ENCODE results near the gene GPR141. TPM values are rescaled to one million over a fixed set of nuclear protein-coding genes. Genes with fewer than 3 reads are reported as not detected.
A peak's percentile ranks its signal among the peaks of the same experiment; 100 is the strongest.

GPR141 gene
- total RNA-seq, 1 experiment from 2014 or later: not detected

GRCh38 chr7:37705976-37706375, 22.4 kb downstream of the GPR141 start:
- DNase-seq: no peak
- H3K36me3 ChIP-seq (replicated peaks; ENCODE audit: control insufficient read depth, insufficient read depth, low read length): no peaks in the 10 kb centered on the region
- H3K4me3 ChIP-seq (ENCODE audit: insufficient read depth, low read depth, low read length): no peak overlapping the region
- H3K27me3 ChIP-seq (ENCODE audit: control insufficient read depth, insufficient read depth, low read length): no peaks in the 10 kb centered on the region

GRCh38 chr7:37706804-37707203, 23.2 kb downstream of the GPR141 start:
- no peaks in the 10 kb centered on the region for H3K36me3 ChIP-seq (replicated peaks; ENCODE audit: control insufficient read depth, insufficient read depth, low read length)
- H3K4me3 ChIP-seq (ENCODE audit: insufficient read depth, low read depth, low read length): no peak overlapping the region
- DNase-seq: no peak
- H3K27me3 ChIP-seq (ENCODE audit: control insufficient read depth, insufficient read depth, low read length): no peaks in the 10 kb centered on the region

GRCh38 chr7:37707754-37708485, 24.4 kb downstream of the GPR141 start:
- Histone ChIP-seq H3K27me3 (ENCODE audit: control insufficient read depth, insufficient read depth, low read length) (no peaks in the 10 kb centered on the region), H3K4me3 (ENCODE audit: insufficient read depth, low read depth, low read length) (no peak overlapping the region), H3K36me3 (replicated peaks; ENCODE audit: control insufficient read depth, insufficient read depth, low read length) (no peaks in the 10 kb centered on the region)
- no peak for DNase-seq

GRCh38 chr7:37709631-37710509, 26.3 kb downstream of the GPR141 start:
- DNase-seq: no peak
- H3K36me3 ChIP-seq (replicated peaks; ENCODE audit: control insufficient read depth, insufficient read depth, low read length): no peaks in the 10 kb centered on the region
- H3K27me3 ChIP-seq (ENCODE audit: control insufficient read depth, insufficient read depth, low read length): no peaks in the 10 kb centered on the region
- H3K4me3 ChIP-seq (ENCODE audit: insufficient read depth, low read depth, low read length): no peak overlapping the region

- DNase-seq: no peak
- no peaks in the 10 kb centered on the region for H3K27me3 ChIP-seq (ENCODE audit: control insufficient read depth, insufficient read depth, low read length)
- no peaks in the 10 kb centered on the region for H3K36me3 ChIP-seq (replicated peaks; ENCODE audit: control insufficient read depth, insufficient read depth, low read length)
- no peak overlapping the region for H3K4me3 ChIP-seq (ENCODE audit: insufficient read depth, low read depth, low read length)
Measured at GRCh38 chr7:37713613-37714012, 30.0 kb downstream of the GPR141 start.

GRCh38 chr7:37714606-37715005, 31.0 kb downstream of the GPR141 start:
- Histone ChIP-seq H3K36me3 (replicated peaks; ENCODE audit: control insufficient read depth, insufficient read depth, low read length) (no peaks in the 10 kb centered on the region), H3K4me3 (ENCODE audit: insufficient read depth, low read depth, low read length) (no peak overlapping the region), H3K27me3 (ENCODE audit: control insufficient read depth, insufficient read depth, low read length) (no peaks in the 10 kb centered on the region)
- DNase-seq: no peak

- H3K4me3 ChIP-seq (ENCODE audit: insufficient read depth, low read depth, low read length): no peak overlapping the region
- no peaks in the 10 kb centered on the region for H3K27me3 ChIP-seq (ENCODE audit: control insufficient read depth, insufficient read depth, low read length)
- DNase-seq: no peak
- H3K36me3 ChIP-seq (replicated peaks; ENCODE audit: control insufficient read depth, insufficient read depth, low read length): no peaks in the 10 kb centered on the region
Measured at GRCh38 chr7:37718585-37718984, 35.0 kb downstream of the GPR141 start.

GRCh38 chr7:37719077-37719476, 35.5 kb downstream of the GPR141 start:
- no peak for DNase-seq
- Histone ChIP-seq H3K36me3 (replicated peaks; ENCODE audit: control insufficient read depth, insufficient read depth, low read length) (no peaks in the 10 kb centered on the region), H3K4me3 (ENCODE audit: insufficient read depth, low read depth, low read length) (no peak overlapping the region), H3K27me3 (ENCODE audit: control insufficient read depth, insufficient read depth, low read length) (no peaks in the 10 kb centered on the region)

GRCh38 chr7:37724732-37725131, 41.2 kb downstream of the GPR141 start:
- no peak for DNase-seq
- no peaks in the 10 kb centered on the region for H3K27me3 ChIP-seq (ENCODE audit: control insufficient read depth, insufficient read depth, low read length)
- no peak overlapping the region for H3K4me3 ChIP-seq (ENCODE audit: insufficient read depth, low read depth, low read length)
- H3K36me3 ChIP-seq (replicated peaks; ENCODE audit: control insufficient read depth, insufficient read depth, low read length): no peaks in the 10 kb centered on the region

GRCh38 chr7:37726016-37726415, 42.5 kb downstream of the GPR141 start:
- Histone ChIP-seq H3K4me3 (ENCODE audit: insufficient read depth, low read depth, low read length) (no peak overlapping the region), H3K27me3 (ENCODE audit: control insufficient read depth, insufficient read depth, low read length) (no peaks in the 10 kb centered on the region), H3K36me3 (replicated peaks; ENCODE audit: control insufficient read depth, insufficient read depth, low read length) (no peaks in the 10 kb centered on the region)
- no peak for DNase-seq

- Histone ChIP-seq H3K36me3 (replicated peaks; ENCODE audit: control insufficient read depth, insufficient read depth, low read length) (no peaks in the 10 kb centered on the region), H3K4me3 (ENCODE audit: insufficient read depth, low read depth, low read length) (no peak overlapping the region), H3K27me3 (ENCODE audit: control insufficient read depth, insufficient read depth, low read length) (no peaks in the 10 kb centered on the region)
- DNase-seq: no peak
Measured at GRCh38 chr7:37728747-37729146, 45.2 kb downstream of the GPR141 start.

- Histone ChIP-seq H3K27me3 (ENCODE audit: control insufficient read depth, insufficient read depth, low read length) (no peaks in the 10 kb centered on the region), H3K36me3 (replicated peaks; ENCODE audit: control insufficient read depth, insufficient read depth, low read length) (no peaks in the 10 kb centered on the region), H3K4me3 (ENCODE audit: insufficient read depth, low read depth, low read length) (no peak overlapping the region)
- no peak for DNase-seq
Measured at GRCh38 chr7:37729181-37729580, 45.6 kb downstream of the GPR141 start.

- Histone ChIP-seq H3K36me3 (replicated peaks; ENCODE audit: control insufficient read depth, insufficient read depth, low read length) (no peaks in the 10 kb centered on the region), H3K27me3 (ENCODE audit: control insufficient read depth, insufficient read depth, low read length) (no peaks in the 10 kb centered on the region), H3K4me3 (ENCODE audit: insufficient read depth, low read depth, low read length) (no peak overlapping the region)
- DNase-seq: no peak
Measured at GRCh38 chr7:37730501-37730900, 46.9 kb downstream of the GPR141 start.

- Histone ChIP-seq H3K36me3 (replicated peaks; ENCODE audit: control insufficient read depth, insufficient read depth, low read length) (no peaks in the 10 kb centered on the region), H3K4me3 (ENCODE audit: insufficient read depth, low read depth, low read length) (no peak overlapping the region), H3K27me3 (ENCODE audit: control insufficient read depth, insufficient read depth, low read length) (no peaks in the 10 kb centered on the region)
- peak; percentile 72 for DNase-seq
Measured at GRCh38 chr7:37732253-37732652, 48.7 kb downstream of the GPR141 start.

- no peak overlapping the region for H3K4me3 ChIP-seq (ENCODE audit: insufficient read depth, low read depth, low read length)
- no peak for DNase-seq
Measured at GRCh38 chr7:37732888-37733287, 49.3 kb downstream of the GPR141 start.

More at GRCh38 chr7:37732888-37733287, 49.3 kb downstream of the GPR141 start:
- no peaks in the 10 kb centered on the region for H3K36me3 ChIP-seq (replicated peaks; ENCODE audit: control insufficient read depth, insufficient read depth, low read length)
- H3K27me3 ChIP-seq (ENCODE audit: control insufficient read depth, insufficient read depth, low read length): no peaks in the 10 kb centered on the region

All from H7 (cell line).